K562 (cell line): ENCODE data around the gene PLEKHN1. TPM values are rescaled to one million over a fixed set of nuclear protein-coding genes. Genes with fewer than 3 reads are reported as not detected.
A peak's percentile ranks its signal among the peaks of the same experiment; 100 is the strongest.

Source experiments
- CEBPB ChIP-seq: fragments of 450-650 bp; IDR thresholded peaks from 2 replicates; pipeline ENCODE4 v1.6.1; 2016; ENCODE audit warnings: missing genetic modification characterization, missing compliant biosample characterization
- POLR3G ChIP-seq: IDR thresholded peaks from 2 replicates; pipeline ENCODE4 v1.6.1; 2011; ENCODE audit not compliant: insufficient read length, insufficient replicate concordance; ENCODE audit errors: extremely low read depth
- RBFOX2 ChIP-seq: fragments of 200-400 bp; formaldehyde crosslinking; IDR thresholded peaks from 2 replicates; pipeline ENCODE4 v1.6.1; 2017; ENCODE audit warnings: low read depth, mild to moderate bottlenecking, low read length, moderate library complexity
- RBM14 ChIP-seq: fragments of 200-400 bp; formaldehyde crosslinking; IDR thresholded peaks from 2 replicates; pipeline ENCODE4 v1.6.1; 2018; ENCODE audit warnings: low read depth, mild to moderate bottlenecking, low read length, moderate library complexity, borderline replicate concordance; ENCODE audit not compliant: insufficient read depth
- SAFB2 ChIP-seq: fragments of 200-400 bp; formaldehyde crosslinking; IDR thresholded peaks from 2 replicates; pipeline ENCODE4 v1.6.1; 2018; ENCODE audit warnings: borderline replicate concordance, low read length, low read depth, moderate library complexity; ENCODE audit not compliant: severe bottlenecking
- SIN3A ChIP-seq, 2 experiments: fragments of 150-350 bp in 1 of 2; IDR thresholded peaks; 2 replicates each; pipeline ENCODE4 v1.6.1; 2011 to 2016; ENCODE audit warnings: borderline replicate concordance in 2 of 2, low read depth in 2 of 2, low read length in 2 of 2, mild to moderate bottlenecking in 2 of 2, moderate library complexity in 2 of 2; ENCODE audit not compliant: control insufficient read depth in 1 of 2
- SIRT6 ChIP-seq: IDR thresholded peaks from one replicate; pipeline ENCODE4 v1.6.1; 2012; ENCODE audit warnings: low read depth, mild to moderate bottlenecking, control low read depth, inconsistent platforms, low read length, moderate library complexity
- TRIM28 ChIP-seq: fragments of 450-650 bp; IDR thresholded peaks from 2 replicates; pipeline ENCODE4 v1.6.1; 2017
- ZNF197 ChIP-seq: fragments of 200-800 bp; sonication (Bioruptor generic); IDR thresholded peaks from 2 replicates; pipeline ENCODE4 v1.6.1; 2016; ENCODE audit warnings: low read depth, missing genetic modification characterization, missing compliant biosample characterization
- polyA plus RNA-seq, 8 experiments: library from polyadenylated mRNA; depleted of rRNA in 4 of 8; stranded (reverse) in 5 of 8; unstranded in 3 of 8; fragments of >200 nt; fragmentation: Nextera tagmentation in 2 of 8; fragmentation: Illumina TruSeq in 1 of 8; extraction: Ambion mirVana in 2 of 8; extraction: Trizol in 1 of 8; gene quantifications; 2 replicates each; pipeline versions ENCODE4 v1.2.1 to v1.2.3, GENCODE V29; 2011 to 2014; ENCODE audit warnings: inconsistent platforms in 1 of 8, missing spikeins in 1 of 8
- total RNA-seq, 7 experiments: library from RNA; depleted of rRNA in 6 of 7; stranded (reverse); fragments of >200 nt in 6 of 7; fragmentation: Illumina TruSeq in 2 of 7; extraction: Trizol in 2 of 7; gene quantifications; 2 replicates each; pipeline versions ENCODE4 v1.2.1 to v1.2.3, GENCODE V29; 2011 to 2021; ENCODE audit warnings: low replicate concordance in 1 of 7
- TF ChIP-seq, protein P1 (sequence below): fragments of 200-600 bp; sonication (generic); IDR thresholded peaks from one replicate; pipeline ENCODE4 v1.6.1; 2012; ENCODE audit warnings: mild to moderate bottlenecking, low read depth, low read length, inconsistent platforms
- TF ChIP-seq, protein P2 (sequence below): sonication (generic); formaldehyde crosslinking; IDR thresholded peaks from 2 replicates; pipeline ENCODE4 v1.8.0; 2022; ENCODE audit warnings: missing genetic modification reagents, mild to moderate bottlenecking, borderline replicate concordance
- TF ChIP-seq, protein P3 (sequence below): fragments of 450-650 bp; formaldehyde crosslinking; conservative IDR thresholded peaks from 2 replicates; pipeline ENCODE4 v1.4.0; 2022; ENCODE audit warnings: mild to moderate bottlenecking, missing genetic modification characterization

PLEKHN1 gene
- total and polyA plus RNA-seq, 9 of the 15 experiments (the other 6 are each of a cell fraction or from before 2014, with no cell fraction given): 0.07 to 1.5 (median 0.13) TPM; not detected in 2

DNA sequence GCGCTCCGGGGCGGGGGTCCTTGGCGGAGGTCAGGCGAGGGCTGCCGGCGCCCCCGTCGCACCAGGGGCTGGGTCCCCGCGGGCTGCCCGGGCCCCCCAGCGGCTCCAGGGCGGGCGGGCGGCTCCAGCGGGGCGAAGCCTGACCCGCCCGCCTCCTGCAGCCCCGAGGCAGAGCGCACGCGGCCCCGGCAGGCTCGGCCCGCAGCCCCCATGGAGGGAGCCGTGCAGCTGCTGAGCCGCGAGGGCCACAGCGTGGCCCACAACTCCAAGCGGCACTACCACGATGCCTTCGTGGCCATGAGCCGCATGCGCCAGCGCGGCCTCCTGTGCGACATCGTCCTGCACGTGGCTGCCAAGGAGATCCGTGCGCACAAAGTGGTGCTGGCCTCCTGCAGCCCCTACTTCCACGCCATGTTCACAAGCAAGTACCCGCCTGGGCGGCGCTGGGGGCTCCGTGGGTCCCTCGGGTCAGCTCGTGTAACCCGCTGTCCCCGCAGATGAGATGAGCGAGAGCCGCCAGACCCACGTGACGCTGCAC lies 5.1 kb upstream of the PLEKHN1 start (continued):
- TF ChIP-seq, protein P1, sequence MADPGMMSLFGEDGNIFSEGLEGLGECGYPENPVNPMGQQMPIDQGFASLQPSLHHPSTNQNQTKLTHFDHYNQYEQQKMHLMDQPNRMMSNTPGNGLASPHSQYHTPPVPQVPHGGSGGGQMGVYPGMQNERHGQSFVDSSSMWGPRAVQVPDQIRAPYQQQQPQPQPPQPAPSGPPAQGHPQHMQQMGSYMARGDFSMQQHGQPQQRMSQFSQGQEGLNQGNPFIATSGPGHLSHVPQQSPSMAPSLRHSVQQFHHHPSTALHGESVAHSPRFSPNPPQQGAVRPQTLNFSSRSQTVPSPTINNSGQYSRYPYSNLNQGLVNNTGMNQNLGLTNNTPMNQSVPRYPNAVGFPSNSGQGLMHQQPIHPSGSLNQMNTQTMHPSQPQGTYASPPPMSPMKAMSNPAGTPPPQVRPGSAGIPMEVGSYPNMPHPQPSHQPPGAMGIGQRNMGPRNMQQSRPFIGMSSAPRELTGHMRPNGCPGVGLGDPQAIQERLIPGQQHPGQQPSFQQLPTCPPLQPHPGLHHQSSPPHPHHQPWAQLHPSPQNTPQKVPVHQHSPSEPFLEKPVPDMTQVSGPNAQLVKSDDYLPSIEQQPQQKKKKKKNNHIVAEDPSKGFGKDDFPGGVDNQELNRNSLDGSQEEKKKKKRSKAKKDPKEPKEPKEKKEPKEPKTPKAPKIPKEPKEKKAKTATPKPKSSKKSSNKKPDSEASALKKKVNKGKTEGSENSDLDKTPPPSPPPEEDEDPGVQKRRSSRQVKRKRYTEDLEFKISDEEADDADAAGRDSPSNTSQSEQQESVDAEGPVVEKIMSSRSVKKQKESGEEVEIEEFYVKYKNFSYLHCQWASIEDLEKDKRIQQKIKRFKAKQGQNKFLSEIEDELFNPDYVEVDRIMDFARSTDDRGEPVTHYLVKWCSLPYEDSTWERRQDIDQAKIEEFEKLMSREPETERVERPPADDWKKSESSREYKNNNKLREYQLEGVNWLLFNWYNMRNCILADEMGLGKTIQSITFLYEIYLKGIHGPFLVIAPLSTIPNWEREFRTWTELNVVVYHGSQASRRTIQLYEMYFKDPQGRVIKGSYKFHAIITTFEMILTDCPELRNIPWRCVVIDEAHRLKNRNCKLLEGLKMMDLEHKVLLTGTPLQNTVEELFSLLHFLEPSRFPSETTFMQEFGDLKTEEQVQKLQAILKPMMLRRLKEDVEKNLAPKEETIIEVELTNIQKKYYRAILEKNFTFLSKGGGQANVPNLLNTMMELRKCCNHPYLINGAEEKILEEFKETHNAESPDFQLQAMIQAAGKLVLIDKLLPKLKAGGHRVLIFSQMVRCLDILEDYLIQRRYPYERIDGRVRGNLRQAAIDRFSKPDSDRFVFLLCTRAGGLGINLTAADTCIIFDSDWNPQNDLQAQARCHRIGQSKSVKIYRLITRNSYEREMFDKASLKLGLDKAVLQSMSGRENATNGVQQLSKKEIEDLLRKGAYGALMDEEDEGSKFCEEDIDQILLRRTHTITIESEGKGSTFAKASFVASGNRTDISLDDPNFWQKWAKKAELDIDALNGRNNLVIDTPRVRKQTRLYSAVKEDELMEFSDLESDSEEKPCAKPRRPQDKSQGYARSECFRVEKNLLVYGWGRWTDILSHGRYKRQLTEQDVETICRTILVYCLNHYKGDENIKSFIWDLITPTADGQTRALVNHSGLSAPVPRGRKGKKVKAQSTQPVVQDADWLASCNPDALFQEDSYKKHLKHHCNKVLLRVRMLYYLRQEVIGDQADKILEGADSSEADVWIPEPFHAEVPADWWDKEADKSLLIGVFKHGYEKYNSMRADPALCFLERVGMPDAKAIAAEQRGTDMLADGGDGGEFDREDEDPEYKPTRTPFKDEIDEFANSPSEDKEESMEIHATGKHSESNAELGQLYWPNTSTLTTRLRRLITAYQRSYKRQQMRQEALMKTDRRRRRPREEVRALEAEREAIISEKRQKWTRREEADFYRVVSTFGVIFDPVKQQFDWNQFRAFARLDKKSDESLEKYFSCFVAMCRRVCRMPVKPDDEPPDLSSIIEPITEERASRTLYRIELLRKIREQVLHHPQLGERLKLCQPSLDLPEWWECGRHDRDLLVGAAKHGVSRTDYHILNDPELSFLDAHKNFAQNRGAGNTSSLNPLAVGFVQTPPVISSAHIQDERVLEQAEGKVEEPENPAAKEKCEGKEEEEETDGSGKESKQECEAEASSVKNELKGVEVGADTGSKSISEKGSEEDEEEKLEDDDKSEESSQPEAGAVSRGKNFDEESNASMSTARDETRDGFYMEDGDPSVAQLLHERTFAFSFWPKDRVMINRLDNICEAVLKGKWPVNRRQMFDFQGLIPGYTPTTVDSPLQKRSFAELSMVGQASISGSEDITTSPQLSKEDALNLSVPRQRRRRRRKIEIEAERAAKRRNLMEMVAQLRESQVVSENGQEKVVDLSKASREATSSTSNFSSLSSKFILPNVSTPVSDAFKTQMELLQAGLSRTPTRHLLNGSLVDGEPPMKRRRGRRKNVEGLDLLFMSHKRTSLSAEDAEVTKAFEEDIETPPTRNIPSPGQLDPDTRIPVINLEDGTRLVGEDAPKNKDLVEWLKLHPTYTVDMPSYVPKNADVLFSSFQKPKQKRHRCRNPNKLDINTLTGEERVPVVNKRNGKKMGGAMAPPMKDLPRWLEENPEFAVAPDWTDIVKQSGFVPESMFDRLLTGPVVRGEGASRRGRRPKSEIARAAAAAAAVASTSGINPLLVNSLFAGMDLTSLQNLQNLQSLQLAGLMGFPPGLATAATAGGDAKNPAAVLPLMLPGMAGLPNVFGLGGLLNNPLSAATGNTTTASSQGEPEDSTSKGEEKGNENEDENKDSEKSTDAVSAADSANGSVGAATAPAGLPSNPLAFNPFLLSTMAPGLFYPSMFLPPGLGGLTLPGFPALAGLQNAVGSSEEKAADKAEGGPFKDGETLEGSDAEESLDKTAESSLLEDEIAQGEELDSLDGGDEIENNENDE: no peak
- TF ChIP-seq CEBPB (no peak), RBFOX2 (peak; percentile 64), RBM14 (no peak), SAFB2 (no peak), SIRT6 (no peak), TRIM28 (no peak), ZNF197 (CRISPR knock-in tag) (no peak), SIN3A (IDR thresholded peaks at IDR 0.05; ENCODE audit: borderline replicate concordance in 2 of 2, control insufficient read depth in 1 of 2, low read depth in 2 of 2, low read length in 2 of 2) (no peak; a peak in 1 of 4 replicates), POLR3G (no peak)
- TF ChIP-seq, protein P2, sequence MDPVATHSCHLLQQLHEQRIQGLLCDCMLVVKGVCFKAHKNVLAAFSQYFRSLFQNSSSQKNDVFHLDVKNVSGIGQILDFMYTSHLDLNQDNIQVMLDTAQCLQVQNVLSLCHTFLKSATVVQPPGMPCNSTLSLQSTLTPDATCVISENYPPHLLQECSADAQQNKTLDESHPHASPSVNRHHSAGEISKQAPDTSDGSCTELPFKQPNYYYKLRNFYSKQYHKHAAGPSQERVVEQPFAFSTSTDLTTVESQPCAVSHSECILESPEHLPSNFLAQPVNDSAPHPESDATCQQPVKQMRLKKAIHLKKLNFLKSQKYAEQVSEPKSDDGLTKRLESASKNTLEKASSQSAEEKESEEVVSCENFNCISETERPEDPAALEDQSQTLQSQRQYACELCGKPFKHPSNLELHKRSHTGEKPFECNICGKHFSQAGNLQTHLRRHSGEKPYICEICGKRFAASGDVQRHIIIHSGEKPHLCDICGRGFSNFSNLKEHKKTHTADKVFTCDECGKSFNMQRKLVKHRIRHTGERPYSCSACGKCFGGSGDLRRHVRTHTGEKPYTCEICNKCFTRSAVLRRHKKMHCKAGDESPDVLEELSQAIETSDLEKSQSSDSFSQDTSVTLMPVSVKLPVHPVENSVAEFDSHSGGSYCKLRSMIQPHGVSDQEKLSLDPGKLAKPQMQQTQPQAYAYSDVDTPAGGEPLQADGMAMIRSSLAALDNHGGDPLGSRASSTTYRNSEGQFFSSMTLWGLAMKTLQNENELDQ (CRISPR knock-in tag): no peak
- TF ChIP-seq, protein P3, sequence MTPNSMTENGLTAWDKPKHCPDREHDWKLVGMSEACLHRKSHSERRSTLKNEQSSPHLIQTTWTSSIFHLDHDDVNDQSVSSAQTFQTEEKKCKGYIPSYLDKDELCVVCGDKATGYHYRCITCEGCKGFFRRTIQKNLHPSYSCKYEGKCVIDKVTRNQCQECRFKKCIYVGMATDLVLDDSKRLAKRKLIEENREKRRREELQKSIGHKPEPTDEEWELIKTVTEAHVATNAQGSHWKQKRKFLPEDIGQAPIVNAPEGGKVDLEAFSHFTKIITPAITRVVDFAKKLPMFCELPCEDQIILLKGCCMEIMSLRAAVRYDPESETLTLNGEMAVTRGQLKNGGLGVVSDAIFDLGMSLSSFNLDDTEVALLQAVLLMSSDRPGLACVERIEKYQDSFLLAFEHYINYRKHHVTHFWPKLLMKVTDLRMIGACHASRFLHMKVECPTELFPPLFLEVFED (CRISPR knock-in tag): no peak
